ENCODE measurements around the gene TRPC4.

The TRPC4 gene

GRCh38 chr13:37669845-37670244, 199.7 kb downstream of the TRPC4 start:
- no peaks in the 10 kb centered on the region for H3K27me3 ChIP-seq (ENCODE audit: control insufficient read depth in 1 of 2, insufficient read depth in 2 of 2, low read length in 2 of 2)
- H3K4me1 ChIP-seq (ENCODE audit: control insufficient read depth in 1 of 2, insufficient read depth in 2 of 2, low read length in 2 of 2): no peaks in the 10 kb centered on the region
- H3K9ac ChIP-seq (ENCODE audit: low read depth in 1 of 2, low read length in 2 of 2): no peak overlapping the region
- no peaks in the 10 kb centered on the region for H3K36me3 ChIP-seq (ENCODE audit: control insufficient read depth in 1 of 2, insufficient read depth in 2 of 2, low read length in 2 of 2)
- no peak overlapping the region for H3K4me3 ChIP-seq (ENCODE audit: low read depth in 1 of 2, low read length in 2 of 2)
- no peaks in the 10 kb centered on the region for H3K9me3 ChIP-seq (ENCODE audit: control insufficient read depth in 1 of 2, low read length in 2 of 2)
- no peak overlapping the region for H3K27ac ChIP-seq (ENCODE audit: low read depth, low read length)

GRCh38 chr13:37667702-37668101, 201.9 kb downstream of the TRPC4 start:
- Histone ChIP-seq H3K4me3 (ENCODE audit: low read depth in 1 of 2, low read length in 2 of 2) (no peak overlapping the region), H3K4me1 (ENCODE audit: control insufficient read depth in 1 of 2, insufficient read depth in 2 of 2, low read length in 2 of 2) (no peaks in the 10 kb centered on the region), H3K27me3 (ENCODE audit: control insufficient read depth in 1 of 2, insufficient read depth in 2 of 2, low read length in 2 of 2) (no peaks in the 10 kb centered on the region), H3K9ac (ENCODE audit: low read depth in 1 of 2, low read length in 2 of 2) (no peak overlapping the region), H3K36me3 (ENCODE audit: control insufficient read depth in 1 of 2, insufficient read depth in 2 of 2, low read length in 2 of 2) (no peaks in the 10 kb centered on the region), H3K9me3 (ENCODE audit: control insufficient read depth in 1 of 2, low read length in 2 of 2) (no peaks in the 10 kb centered on the region), H3K27ac (ENCODE audit: low read depth, low read length) (no peak overlapping the region)

DNA sequence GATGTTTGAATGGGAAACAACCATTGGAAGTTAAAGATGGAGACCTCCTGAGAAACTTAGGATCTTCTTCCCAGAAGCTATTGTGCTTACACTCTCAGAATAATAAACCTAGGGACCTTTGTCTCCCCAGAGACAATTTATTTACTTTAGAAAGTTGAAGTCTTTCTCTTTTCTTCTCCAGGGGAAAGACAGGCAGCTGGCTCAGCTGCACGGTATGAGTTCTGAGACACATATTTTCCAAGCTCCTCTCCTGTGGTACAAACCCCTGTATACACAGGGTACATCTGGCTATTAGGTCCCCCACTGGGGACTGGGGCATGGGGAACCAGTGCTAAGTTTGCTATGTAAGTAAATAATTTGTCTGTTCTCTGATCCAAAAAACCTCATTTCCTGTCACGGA, 203.5 kb downstream of the TRPC4 start:
- no peak overlapping the region for H3K9ac ChIP-seq (ENCODE audit: low read depth in 1 of 2, low read length in 2 of 2)
- no peaks in the 10 kb centered on the region for H3K4me1 ChIP-seq (ENCODE audit: control insufficient read depth in 1 of 2, insufficient read depth in 2 of 2, low read length in 2 of 2)
- no peak overlapping the region for H3K27ac ChIP-seq (ENCODE audit: low read depth, low read length)
- H3K36me3 ChIP-seq (ENCODE audit: control insufficient read depth in 1 of 2, insufficient read depth in 2 of 2, low read length in 2 of 2): no peaks in the 10 kb centered on the region
- H3K27me3 ChIP-seq (ENCODE audit: control insufficient read depth in 1 of 2, insufficient read depth in 2 of 2, low read length in 2 of 2): no peaks in the 10 kb centered on the region
- no peak overlapping the region for H3K4me3 ChIP-seq (ENCODE audit: low read depth in 1 of 2, low read length in 2 of 2)
- H3K9me3 ChIP-seq (ENCODE audit: control insufficient read depth in 1 of 2, low read length in 2 of 2): no peaks in the 10 kb centered on the region

- H3K4me1 ChIP-seq (ENCODE audit: control insufficient read depth in 1 of 2, insufficient read depth in 2 of 2, low read length in 2 of 2): no peaks in the 10 kb centered on the region
- H3K9me3 ChIP-seq (ENCODE audit: control insufficient read depth in 1 of 2, low read length in 2 of 2): no peaks in the 10 kb centered on the region
- H3K9ac ChIP-seq (ENCODE audit: low read depth in 1 of 2, low read length in 2 of 2): no peak overlapping the region
- H3K4me3 ChIP-seq (ENCODE audit: low read depth in 1 of 2, low read length in 2 of 2): no peak overlapping the region
- no peaks in the 10 kb centered on the region for H3K36me3 ChIP-seq (ENCODE audit: control insufficient read depth in 1 of 2, insufficient read depth in 2 of 2, low read length in 2 of 2)
- H3K27ac ChIP-seq (ENCODE audit: low read depth, low read length): no peak overlapping the region
- H3K27me3 ChIP-seq (ENCODE audit: control insufficient read depth in 1 of 2, insufficient read depth in 2 of 2, low read length in 2 of 2): no peaks in the 10 kb centered on the region
Observed at GRCh38 chr13:37665420-37665819, 204.2 kb downstream of the TRPC4 start.

DNA sequence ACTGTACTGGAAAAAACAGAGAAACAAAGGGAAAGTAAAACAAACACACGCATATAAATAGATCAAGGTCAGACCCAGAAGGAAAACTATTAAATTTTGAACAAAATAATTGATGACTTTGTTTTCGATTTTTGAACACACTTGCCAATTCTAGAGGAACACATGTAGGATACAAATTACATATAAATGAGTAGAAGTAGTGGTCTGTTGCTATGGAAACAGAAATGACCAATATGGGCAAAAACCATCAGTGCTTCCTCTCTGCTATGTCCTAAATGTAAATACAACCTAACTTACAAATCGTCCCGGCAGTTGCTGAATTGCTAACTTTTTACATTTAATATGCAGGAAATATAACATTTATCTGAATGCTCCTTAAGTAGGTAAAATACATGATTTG, 205.8 kb downstream of the TRPC4 start:
- Histone ChIP-seq H3K9ac (ENCODE audit: low read depth in 1 of 2, low read length in 2 of 2) (no peak overlapping the region), H3K4me1 (ENCODE audit: control insufficient read depth in 1 of 2, insufficient read depth in 2 of 2, low read length in 2 of 2) (no peaks in the 10 kb centered on the region), H3K27me3 (ENCODE audit: control insufficient read depth in 1 of 2, insufficient read depth in 2 of 2, low read length in 2 of 2) (no peaks in the 10 kb centered on the region), H3K9me3 (ENCODE audit: control insufficient read depth in 1 of 2, low read length in 2 of 2) (no peaks in the 10 kb centered on the region), H3K36me3 (ENCODE audit: control insufficient read depth in 1 of 2, insufficient read depth in 2 of 2, low read length in 2 of 2) (no peaks in the 10 kb centered on the region), H3K4me3 (ENCODE audit: low read depth in 1 of 2, low read length in 2 of 2) (no peak overlapping the region), H3K27ac (ENCODE audit: low read depth, low read length) (no peak overlapping the region)

DNA sequence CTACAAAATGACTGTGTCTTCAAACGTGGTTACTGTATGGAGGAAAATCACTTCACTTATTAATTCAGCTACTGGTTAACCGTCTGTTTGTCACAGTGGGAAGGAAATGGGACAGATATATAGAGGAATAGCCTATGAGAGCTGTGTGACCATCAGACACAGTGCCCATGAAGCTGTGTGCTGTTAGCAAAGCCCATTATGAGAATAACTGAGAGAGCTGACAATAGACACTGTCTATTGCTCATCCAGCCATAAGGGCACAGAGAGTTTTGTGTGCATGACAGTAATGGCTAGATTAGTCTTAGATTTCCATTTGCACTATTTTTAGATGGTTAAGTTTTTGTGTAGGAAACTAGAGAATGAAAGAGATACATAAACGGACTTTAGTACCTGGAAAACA, 206.9 kb downstream of the TRPC4 start:
- no peaks in the 10 kb centered on the region for H3K4me1 ChIP-seq (ENCODE audit: control insufficient read depth in 1 of 2, insufficient read depth in 2 of 2, low read length in 2 of 2)
- H3K27me3 ChIP-seq (ENCODE audit: control insufficient read depth in 1 of 2, insufficient read depth in 2 of 2, low read length in 2 of 2): no peaks in the 10 kb centered on the region
- no peaks in the 10 kb centered on the region for H3K9me3 ChIP-seq (ENCODE audit: control insufficient read depth in 1 of 2, low read length in 2 of 2)
- no peak overlapping the region for H3K27ac ChIP-seq (ENCODE audit: low read depth, low read length)
- H3K4me3 ChIP-seq (ENCODE audit: low read depth in 1 of 2, low read length in 2 of 2): no peak overlapping the region
- H3K9ac ChIP-seq (ENCODE audit: low read depth in 1 of 2, low read length in 2 of 2): no peak overlapping the region
- no peaks in the 10 kb centered on the region for H3K36me3 ChIP-seq (ENCODE audit: control insufficient read depth in 1 of 2, insufficient read depth in 2 of 2, low read length in 2 of 2)

- H3K9me3 ChIP-seq (ENCODE audit: control insufficient read depth in 1 of 2, low read length in 2 of 2): no peaks in the 10 kb centered on the region
- no peak overlapping the region for H3K9ac ChIP-seq (ENCODE audit: low read depth in 1 of 2, low read length in 2 of 2)
- no peak overlapping the region for H3K4me3 ChIP-seq (ENCODE audit: low read depth in 1 of 2, low read length in 2 of 2)
- no peak overlapping the region for H3K27ac ChIP-seq (ENCODE audit: low read depth, low read length)
- no peaks in the 10 kb centered on the region for H3K36me3 ChIP-seq (ENCODE audit: control insufficient read depth in 1 of 2, insufficient read depth in 2 of 2, low read length in 2 of 2)
- H3K4me1 ChIP-seq (ENCODE audit: control insufficient read depth in 1 of 2, insufficient read depth in 2 of 2, low read length in 2 of 2): no peaks in the 10 kb centered on the region
- no peaks in the 10 kb centered on the region for H3K27me3 ChIP-seq (ENCODE audit: control insufficient read depth in 1 of 2, insufficient read depth in 2 of 2, low read length in 2 of 2)
Observed at GRCh38 chr13:37657956-37658355, 211.6 kb downstream of the TRPC4 start.

- Histone ChIP-seq H3K9ac (ENCODE audit: low read depth in 1 of 2, low read length in 2 of 2) (no peak overlapping the region), H3K4me1 (ENCODE audit: control insufficient read depth in 1 of 2, insufficient read depth in 2 of 2, low read length in 2 of 2) (no peaks in the 10 kb centered on the region), H3K9me3 (ENCODE audit: control insufficient read depth in 1 of 2, low read length in 2 of 2) (no peaks in the 10 kb centered on the region), H3K4me3 (ENCODE audit: low read depth in 1 of 2, low read length in 2 of 2) (no peak overlapping the region), H3K27me3 (ENCODE audit: control insufficient read depth in 1 of 2, insufficient read depth in 2 of 2, low read length in 2 of 2) (no peaks in the 10 kb centered on the region), H3K27ac (ENCODE audit: low read depth, low read length) (no peak overlapping the region), H3K36me3 (ENCODE audit: control insufficient read depth in 1 of 2, insufficient read depth in 2 of 2, low read length in 2 of 2) (no peaks in the 10 kb centered on the region)
Observed at GRCh38 chr13:37657134-37657533, 212.4 kb downstream of the TRPC4 start.

DNA sequence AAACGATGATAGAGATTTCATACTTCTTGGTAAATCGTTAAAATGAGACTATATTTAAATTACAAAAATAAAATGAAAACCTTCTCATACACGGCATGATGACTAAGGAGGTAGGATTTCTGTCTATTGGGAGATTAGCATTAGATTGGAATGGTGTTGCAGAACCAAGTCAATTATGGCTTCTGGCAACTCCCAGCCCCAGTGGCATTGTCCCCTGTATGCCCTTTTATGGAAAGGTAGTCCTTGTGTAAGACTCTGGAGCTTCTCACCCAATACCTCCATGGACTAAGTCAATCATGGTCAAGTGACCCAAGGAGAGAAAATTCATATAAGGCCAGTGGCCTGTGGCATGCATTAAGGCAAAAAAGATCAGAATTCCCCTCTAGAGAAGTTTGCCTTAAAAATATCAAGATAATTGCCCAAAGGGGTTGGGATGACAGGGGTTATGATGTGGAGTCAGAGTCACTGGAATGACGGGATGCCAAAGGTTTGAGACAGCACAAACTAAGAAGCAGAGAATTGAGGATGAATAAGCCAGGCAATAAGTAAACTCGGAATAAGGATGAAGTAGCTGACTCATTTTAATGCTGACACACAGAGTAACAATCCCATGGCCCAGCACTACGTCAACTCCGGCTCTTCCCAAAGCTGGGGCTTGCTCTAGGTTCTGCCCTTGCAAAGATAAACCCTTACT, 213.2 kb downstream of the TRPC4 start:
- H3K9me3 ChIP-seq (ENCODE audit: control insufficient read depth in 1 of 2, low read length in 2 of 2): no peaks in the 10 kb centered on the region
- no peak overlapping the region for H3K9ac ChIP-seq (ENCODE audit: low read depth in 1 of 2, low read length in 2 of 2)
- H3K4me3 ChIP-seq (ENCODE audit: low read depth in 1 of 2, low read length in 2 of 2): no peak overlapping the region
- no peaks in the 10 kb centered on the region for H3K36me3 ChIP-seq (ENCODE audit: control insufficient read depth in 1 of 2, insufficient read depth in 2 of 2, low read length in 2 of 2)
- H3K27ac ChIP-seq (ENCODE audit: low read depth, low read length): no peak overlapping the region
- H3K27me3 ChIP-seq (ENCODE audit: control insufficient read depth in 1 of 2, insufficient read depth in 2 of 2, low read length in 2 of 2): no peaks in the 10 kb centered on the region
- no peaks in the 10 kb centered on the region for H3K4me1 ChIP-seq (ENCODE audit: control insufficient read depth in 1 of 2, insufficient read depth in 2 of 2, low read length in 2 of 2)

- no peaks in the 10 kb centered on the region for H3K9me3 ChIP-seq (ENCODE audit: control insufficient read depth in 1 of 2, low read length in 2 of 2)
- no peaks in the 10 kb centered on the region for H3K4me1 ChIP-seq (ENCODE audit: control insufficient read depth in 1 of 2, insufficient read depth in 2 of 2, low read length in 2 of 2)
- H3K9ac ChIP-seq (ENCODE audit: low read depth in 1 of 2, low read length in 2 of 2): no peak overlapping the region
- H3K27me3 ChIP-seq (ENCODE audit: control insufficient read depth in 1 of 2, insufficient read depth in 2 of 2, low read length in 2 of 2): no peaks in the 10 kb centered on the region
- no peak overlapping the region for H3K27ac ChIP-seq (ENCODE audit: low read depth, low read length)
- no peaks in the 10 kb centered on the region for H3K36me3 ChIP-seq (ENCODE audit: control insufficient read depth in 1 of 2, insufficient read depth in 2 of 2, low read length in 2 of 2)
- H3K4me3 ChIP-seq (ENCODE audit: low read depth in 1 of 2, low read length in 2 of 2): no peak overlapping the region
Observed at GRCh38 chr13:37652596-37652995, 217.0 kb downstream of the TRPC4 start.

- Histone ChIP-seq H3K4me1 (ENCODE audit: control insufficient read depth in 1 of 2, insufficient read depth in 2 of 2, low read length in 2 of 2) (no peaks in the 10 kb centered on the region), H3K36me3 (ENCODE audit: control insufficient read depth in 1 of 2, insufficient read depth in 2 of 2, low read length in 2 of 2) (no peaks in the 10 kb centered on the region), H3K27ac (ENCODE audit: low read depth, low read length) (no peak overlapping the region)
Observed at GRCh38 chr13:37651891-37652290, 217.7 kb downstream of the TRPC4 start.

More at GRCh38 chr13:37651891-37652290, 217.7 kb downstream of the TRPC4 start:
- no peaks in the 10 kb centered on the region for H3K9me3 ChIP-seq (ENCODE audit: control insufficient read depth in 1 of 2, low read length in 2 of 2)
- H3K9ac ChIP-seq (ENCODE audit: low read depth in 1 of 2, low read length in 2 of 2): no peak overlapping the region
- H3K27me3 ChIP-seq (ENCODE audit: control insufficient read depth in 1 of 2, insufficient read depth in 2 of 2, low read length in 2 of 2): no peaks in the 10 kb centered on the region
- no peak overlapping the region for H3K4me3 ChIP-seq (ENCODE audit: low read depth in 1 of 2, low read length in 2 of 2)

Measured in duodenal mucosa (tissue), 2 donors.